ENCODE results near the gene EIF4G1. TPM values are rescaled to one million over a fixed set of nuclear protein-coding genes. Genes with fewer than 3 reads are reported as not detected.
A peak's percentile ranks its signal among the peaks of the same experiment; 100 is the strongest.

The EIF4G1 gene
- total and polyA plus RNA-seq, 2 experiments from 2014 or later: 204 to 254 TPM

DNA sequence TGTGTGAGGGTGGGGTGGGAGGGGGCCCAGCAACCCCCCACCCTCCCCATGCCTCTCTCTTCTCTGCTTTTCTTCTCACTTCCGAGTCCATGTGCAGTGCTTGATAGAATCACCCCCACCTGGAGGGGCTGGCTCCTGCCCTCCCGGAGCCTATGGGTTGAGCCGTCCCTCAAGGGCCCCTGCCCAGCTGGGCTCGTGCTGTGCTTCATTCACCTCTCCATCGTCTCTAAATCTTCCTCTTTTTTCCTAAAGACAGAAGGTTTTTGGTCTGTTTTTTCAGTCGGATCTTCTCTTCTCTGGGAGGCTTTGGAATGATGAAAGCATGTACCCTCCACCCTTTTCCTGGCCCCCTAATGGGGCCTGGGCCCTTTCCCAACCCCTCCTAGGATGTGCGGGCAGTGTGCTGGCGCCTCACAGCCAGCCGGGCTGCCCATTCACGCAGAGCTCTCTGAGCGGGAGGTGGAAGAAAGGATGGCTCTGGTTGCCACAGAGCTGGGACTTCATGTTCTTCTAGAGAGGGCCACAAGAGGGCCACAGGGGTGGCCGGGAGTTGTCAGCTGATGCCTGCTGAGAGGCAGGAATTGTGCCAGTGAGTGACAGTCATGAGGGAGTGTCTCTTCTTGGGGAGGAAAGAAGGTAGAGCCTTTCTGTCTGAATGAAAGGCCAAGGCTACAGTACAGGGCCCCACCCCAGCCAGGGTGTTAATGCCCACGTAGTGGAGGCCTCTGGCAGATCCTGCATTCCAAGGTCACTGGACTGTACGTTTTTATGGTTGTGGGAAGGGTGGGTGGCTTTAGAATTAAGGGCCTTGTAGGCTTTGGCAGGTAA lies 31.1 kb downstream of the EIF4G1 start:
- 33% methylated on average over 14 of the region's 14 CpGs for WGBS (ENCODE audit: low lambda C conversion rate, missing lambda C conversion rate)
- Histone ChIP-seq H3K36me3 (replicated peaks; ENCODE audit: insufficient read depth, low read depth) (no peaks in the 10 kb centered on the region), H3K27me3 (no peaks in the 10 kb centered on the region), H3K4me1 (ENCODE audit: insufficient read depth) (peaks cover 22% of the 10 kb centered on the region), H3K4me2 (peak overlapping the region; percentile 39), H4K20me1 (ENCODE audit: insufficient read depth, poor library complexity, severe bottlenecking) (no peaks in the 10 kb centered on the region), H3K27ac (peak overlapping the region; percentile 71), H3K79me2 (peaks cover 5% of the 10 kb centered on the region), H3K9me3 (ENCODE audit: low read depth) (no peaks in the 10 kb centered on the region), H2AFZ (no peak overlapping the region), H3K9me2 (replicated peaks; ENCODE audit: insufficient read depth) (no peaks in the 10 kb centered on the region), H3K4me3 (no peak overlapping the region)
- peak; percentile 89 for DNase-seq (ENCODE audit: low spot score)
- TF ChIP-seq EZH2phosphoT487 (IDR thresholded peaks at IDR 0.05; ENCODE audit: low read depth, severe bottlenecking, unreplicated experiment) (no peak), EZH2 (IDR thresholded peaks at IDR 0.05; ENCODE audit: borderline replicate concordance) (no peak)
- TF ChIP-seq, protein P1, sequence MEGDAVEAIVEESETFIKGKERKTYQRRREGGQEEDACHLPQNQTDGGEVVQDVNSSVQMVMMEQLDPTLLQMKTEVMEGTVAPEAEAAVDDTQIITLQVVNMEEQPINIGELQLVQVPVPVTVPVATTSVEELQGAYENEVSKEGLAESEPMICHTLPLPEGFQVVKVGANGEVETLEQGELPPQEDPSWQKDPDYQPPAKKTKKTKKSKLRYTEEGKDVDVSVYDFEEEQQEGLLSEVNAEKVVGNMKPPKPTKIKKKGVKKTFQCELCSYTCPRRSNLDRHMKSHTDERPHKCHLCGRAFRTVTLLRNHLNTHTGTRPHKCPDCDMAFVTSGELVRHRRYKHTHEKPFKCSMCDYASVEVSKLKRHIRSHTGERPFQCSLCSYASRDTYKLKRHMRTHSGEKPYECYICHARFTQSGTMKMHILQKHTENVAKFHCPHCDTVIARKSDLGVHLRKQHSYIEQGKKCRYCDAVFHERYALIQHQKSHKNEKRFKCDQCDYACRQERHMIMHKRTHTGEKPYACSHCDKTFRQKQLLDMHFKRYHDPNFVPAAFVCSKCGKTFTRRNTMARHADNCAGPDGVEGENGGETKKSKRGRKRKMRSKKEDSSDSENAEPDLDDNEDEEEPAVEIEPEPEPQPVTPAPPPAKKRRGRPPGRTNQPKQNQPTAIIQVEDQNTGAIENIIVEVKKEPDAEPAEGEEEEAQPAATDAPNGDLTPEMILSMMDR (IDR thresholded peaks at IDR 0.05; ENCODE audit: poor library complexity): peak; percentile 46

DNA sequence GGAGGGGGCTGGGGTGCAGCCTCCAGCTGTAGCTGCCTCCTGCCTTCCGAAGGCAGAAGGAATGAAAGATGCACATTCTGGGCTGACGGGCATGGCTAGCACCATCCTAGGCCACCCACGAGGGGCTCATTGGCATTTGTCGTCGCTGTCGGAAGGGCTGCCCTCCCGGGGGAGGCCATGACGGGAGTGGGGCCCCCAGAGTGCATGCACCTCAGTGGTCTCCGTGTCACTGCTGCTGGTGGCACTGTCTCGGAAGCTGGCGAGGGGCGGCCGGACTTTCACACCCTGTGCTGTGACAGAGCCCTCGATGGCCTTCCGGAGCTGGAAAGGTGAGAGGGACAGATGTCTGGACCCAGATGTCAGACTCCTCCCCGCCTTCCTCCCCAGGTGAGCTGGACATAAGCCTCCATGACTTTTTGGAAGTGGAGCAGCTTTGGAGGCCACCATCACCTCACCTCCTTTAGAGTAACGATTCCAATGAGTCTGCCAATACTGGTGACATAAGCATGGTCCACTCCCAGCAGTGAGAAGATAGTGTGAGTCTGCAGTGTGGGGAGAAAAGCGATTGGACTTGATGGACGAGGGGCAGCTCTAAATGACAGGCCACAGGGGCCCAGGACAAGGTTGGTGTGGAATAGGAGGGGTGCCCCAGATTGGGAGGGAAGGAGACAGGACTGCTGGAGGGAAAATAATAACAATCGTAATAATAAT lies 32.2 kb downstream of the EIF4G1 start:
- Histone ChIP-seq H3K36me3 (replicated peaks; ENCODE audit: insufficient read depth, low read depth) (no peaks in the 10 kb centered on the region), H3K27ac (peak overlapping the region; percentile 71), H3K79me2 (no peaks in the 10 kb centered on the region), H3K4me1 (ENCODE audit: insufficient read depth) (peaks cover 23% of the 10 kb centered on the region), H2AFZ (no peak overlapping the region), H3K27me3 (no peaks in the 10 kb centered on the region), H3K9me2 (replicated peaks; ENCODE audit: insufficient read depth) (no peaks in the 10 kb centered on the region), H3K9me3 (ENCODE audit: low read depth) (no peaks in the 10 kb centered on the region), H3K4me3 (no peak overlapping the region), H3K4me2 (no peak overlapping the region), H4K20me1 (ENCODE audit: insufficient read depth, poor library complexity, severe bottlenecking) (no peaks in the 10 kb centered on the region)
- TF ChIP-seq EZH2phosphoT487 (IDR thresholded peaks at IDR 0.05; ENCODE audit: low read depth, severe bottlenecking, unreplicated experiment) (no peak), EZH2 (IDR thresholded peaks at IDR 0.05; ENCODE audit: borderline replicate concordance) (no peak)
- TF ChIP-seq, protein P1 (IDR thresholded peaks at IDR 0.05; ENCODE audit: poor library complexity): no peak
- no peak for DNase-seq (ENCODE audit: low spot score)
- WGBS (ENCODE audit: low lambda C conversion rate, missing lambda C conversion rate): 97% methylated on average over 20 of the region's 20 CpGs

DNA sequence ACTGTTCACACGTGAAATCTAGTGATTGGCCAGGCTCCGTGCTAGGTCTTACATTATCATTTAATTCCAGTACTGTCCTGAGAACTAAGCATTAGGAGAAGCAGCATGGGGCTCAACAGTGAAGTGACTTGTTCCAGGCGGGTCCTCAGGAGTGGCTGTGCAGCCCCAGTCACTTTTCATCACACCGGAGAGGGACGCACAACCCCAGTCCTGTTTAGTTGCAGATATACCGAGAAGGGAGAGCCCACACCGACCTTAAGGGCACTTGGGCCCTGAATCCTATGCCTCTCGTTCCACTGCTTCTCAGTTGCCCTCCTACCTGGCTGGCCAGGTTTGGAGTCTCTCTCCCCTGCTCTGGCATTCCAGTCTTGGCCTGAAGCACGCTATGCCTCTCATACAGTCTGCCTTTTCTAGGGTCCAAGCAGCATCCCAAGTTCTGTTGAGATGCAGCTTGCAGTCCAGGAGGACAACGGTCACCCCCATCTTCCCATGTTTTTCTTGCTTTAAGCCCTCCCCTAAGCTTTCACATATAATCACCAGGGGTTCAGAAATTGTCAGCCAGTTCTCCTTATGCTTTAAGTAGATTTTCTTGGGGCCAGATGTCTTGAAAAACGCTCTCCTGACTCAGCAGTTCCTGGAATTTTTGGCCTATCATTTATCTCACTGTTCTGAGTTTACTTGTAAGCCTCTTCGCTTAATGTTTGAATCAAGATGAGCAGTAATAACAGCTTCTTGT lies 33.1 kb downstream of the EIF4G1 start:
- no peaks in the 10 kb centered on the region for H3K79me2 ChIP-seq
- no peak for DNase-seq (ENCODE audit: low spot score)
- TF ChIP-seq, protein P1 (IDR thresholded peaks at IDR 0.05; ENCODE audit: poor library complexity): no peak
- TF ChIP-seq EZH2 (IDR thresholded peaks at IDR 0.05; ENCODE audit: borderline replicate concordance): no peak
- TF ChIP-seq EZH2phosphoT487 (IDR thresholded peaks at IDR 0.05; ENCODE audit: low read depth, severe bottlenecking, unreplicated experiment): no peak
- H4K20me1 ChIP-seq (ENCODE audit: insufficient read depth, poor library complexity, severe bottlenecking): no peaks in the 10 kb centered on the region
- 76% methylated on average over 12 of the region's 12 CpGs for WGBS (ENCODE audit: low lambda C conversion rate, missing lambda C conversion rate)
- H3K9me3 ChIP-seq (ENCODE audit: low read depth): no peaks in the 10 kb centered on the region
- no peaks in the 10 kb centered on the region for H3K9me2 ChIP-seq (replicated peaks; ENCODE audit: insufficient read depth)
- no peak overlapping the region for H3K4me2 ChIP-seq
- H3K27me3 ChIP-seq: no peaks in the 10 kb centered on the region
- no peak overlapping the region for H2AFZ ChIP-seq
- H3K4me1 ChIP-seq (ENCODE audit: insufficient read depth): peaks cover 27% of the 10 kb centered on the region
- H3K4me3 ChIP-seq: no peak overlapping the region
- peak overlapping the region; percentile 60 for H3K27ac ChIP-seq
- no peaks in the 10 kb centered on the region for H3K36me3 ChIP-seq (replicated peaks; ENCODE audit: insufficient read depth, low read depth)

Measured in hepatocyte (in vitro differentiated cells).